ENCODE data around the gene KIAA1755.
"Not testable (repeated sequence)": the region's sequence is repeated elsewhere in the genome, so short reads cannot be mapped to it uniquely, and the experiment has no call there.

The KIAA1755 gene

GRCh38 chr20:38262931-38263330, 2.4 kb upstream of the KIAA1755 start:
- no peak for DNase-seq

GRCh38 chr20:38261054-38261390, 487 bp upstream of the KIAA1755 start:
- no peak for DNase-seq

- DNase-seq: no peak
Observed at GRCh38 chr20:38260025-38260377, 534 bp downstream of the KIAA1755 start.

GRCh38 chr20:38258545-38259215, 1.9 kb downstream of the KIAA1755 start:
- no peak for DNase-seq

GRCh38 chr20:38256966-38257365, 3.6 kb downstream of the KIAA1755 start:
- DNase-seq: no peak

GRCh38 chr20:38256021-38256420, 4.5 kb downstream of the KIAA1755 start:
- no peak for DNase-seq

- DNase-seq: no peak
Observed at GRCh38 chr20:38255393-38255792, 5.1 kb downstream of the KIAA1755 start.

GRCh38 chr20:38254621-38255020, 5.9 kb downstream of the KIAA1755 start:
- not testable (repeated sequence) for DNase-seq

- no peak for DNase-seq
Observed at GRCh38 chr20:38253571-38253970, 7.0 kb downstream of the KIAA1755 start.

GRCh38 chr20:38252292-38253288, 7.9 kb downstream of the KIAA1755 start:
- DNase-seq: no peak

- not testable (repeated sequence) for DNase-seq
Observed at GRCh38 chr20:38251441-38251840, 9.1 kb downstream of the KIAA1755 start.

- DNase-seq: no peak
Observed at GRCh38 chr20:38250609-38251008, 9.9 kb downstream of the KIAA1755 start.

- DNase-seq: no peak
Observed at GRCh38 chr20:38249536-38250310, 10.8 kb downstream of the KIAA1755 start.

- DNase-seq: no peak
Observed at GRCh38 chr20:38248133-38248532, 12.4 kb downstream of the KIAA1755 start.

GRCh38 chr20:38247725-38248124, 12.8 kb downstream of the KIAA1755 start:
- DNase-seq: not testable (repeated sequence)

GRCh38 chr20:38247166-38247509, 13.4 kb downstream of the KIAA1755 start:
- no peak for DNase-seq

GRCh38 chr20:38246357-38247165, 14.0 kb downstream of the KIAA1755 start:
- DNase-seq: no peak

GRCh38 chr20:38245753-38246152, 14.8 kb downstream of the KIAA1755 start:
- DNase-seq: no peak

GRCh38 chr20:38243709-38244020, 16.9 kb downstream of the KIAA1755 start:
- no peak for DNase-seq

GRCh38 chr20:38242848-38243708, 17.5 kb downstream of the KIAA1755 start:
- no peak for DNase-seq

- DNase-seq: no peak
Observed at GRCh38 chr20:38241201-38241600, 19.3 kb downstream of the KIAA1755 start.

GRCh38 chr20:38239441-38239840, 21.1 kb downstream of the KIAA1755 start:
- DNase-seq: no peak
